CD4-positive, alpha-beta T cell treated with Interleukin-12 subunit alpha and Interleukin-12 subunit beta, for 1 hour (primary cell): ENCODE measurements around the gene MLXIP.
"Not testable (repeated sequence)": the region's sequence is repeated elsewhere in the genome, so short reads cannot be mapped to it uniquely, and the experiment has no call there.

Experiments
- DNase-seq: peaks from one replicate; pipeline ENCODE4 v3.0.0-alpha.2; 2020

The MLXIP gene

GRCh38 chr12:122097927-122098756, 19.6 kb downstream of the MLXIP start:
- no peak for DNase-seq

GRCh38 chr12:122099280-122099749, 20.8 kb downstream of the MLXIP start:
- no peak for DNase-seq

DNA sequence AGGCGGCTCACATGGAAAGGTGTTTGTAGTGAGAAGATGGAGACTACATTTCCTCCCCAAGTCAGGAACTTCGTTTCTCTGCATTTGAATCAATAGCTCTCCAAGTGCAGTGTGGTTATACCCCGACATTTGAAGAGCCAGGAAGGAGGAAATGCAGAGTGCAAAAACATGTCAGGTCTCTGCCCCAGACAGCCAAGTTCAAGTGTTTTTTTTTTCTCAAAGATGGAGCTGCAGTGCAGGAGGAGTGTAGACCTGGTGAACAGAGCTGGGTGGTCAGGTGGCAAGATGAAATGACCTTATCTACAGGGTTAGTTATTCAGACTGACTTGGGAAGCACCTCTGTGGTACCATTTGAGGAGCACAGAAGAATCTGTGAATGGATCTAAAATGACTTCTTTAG, 21.3 kb downstream of the MLXIP start:
- DNase-seq = peak; percentile 31

GRCh38 chr12:122100568-122100967, 22.0 kb downstream of the MLXIP start:
- no peak for DNase-seq

DNA sequence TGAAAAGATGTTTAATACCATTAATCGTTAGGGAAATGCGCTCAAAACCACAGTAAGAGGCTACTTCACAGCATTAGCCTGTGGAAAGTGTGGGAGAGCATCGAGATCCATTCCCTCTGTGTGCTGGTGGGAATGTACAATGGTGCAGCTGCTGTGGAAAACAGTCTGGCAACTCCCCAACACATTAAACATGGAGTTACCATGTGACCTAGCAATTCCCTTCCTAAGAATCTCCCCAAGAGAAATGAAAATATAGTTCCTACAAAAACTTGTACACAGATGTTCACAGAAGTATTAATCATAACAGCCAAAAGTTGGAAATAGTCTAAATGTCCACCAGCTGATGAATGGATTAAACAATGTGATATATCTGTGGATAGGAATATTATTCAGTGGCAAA, 23.8 kb downstream of the MLXIP start:
- no peak for DNase-seq

DNA sequence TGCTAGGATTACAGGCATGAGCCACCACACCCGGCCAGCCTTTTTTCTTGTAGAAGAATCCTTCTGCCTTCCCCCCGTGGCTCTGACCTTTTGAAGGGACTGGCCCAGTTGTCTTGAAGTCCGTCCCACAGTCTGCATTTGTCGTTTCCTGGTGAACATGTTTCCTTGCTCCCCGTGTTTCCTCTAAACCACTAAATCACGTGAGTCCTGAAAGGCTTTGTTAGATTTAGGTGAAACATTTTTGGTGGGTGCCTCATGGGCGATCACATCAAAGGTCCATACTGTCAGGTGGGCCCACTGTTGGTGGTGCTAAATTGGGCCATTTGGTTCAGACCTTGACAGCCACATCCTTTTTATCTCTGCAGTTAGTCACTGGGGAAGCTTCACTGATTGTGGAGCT, 26.3 kb downstream of the MLXIP start:
- DNase-seq = no peak

- DNase-seq = not testable (repeated sequence)
Observed at GRCh38 chr12:122105496-122105895, 26.9 kb downstream of the MLXIP start.

DNA sequence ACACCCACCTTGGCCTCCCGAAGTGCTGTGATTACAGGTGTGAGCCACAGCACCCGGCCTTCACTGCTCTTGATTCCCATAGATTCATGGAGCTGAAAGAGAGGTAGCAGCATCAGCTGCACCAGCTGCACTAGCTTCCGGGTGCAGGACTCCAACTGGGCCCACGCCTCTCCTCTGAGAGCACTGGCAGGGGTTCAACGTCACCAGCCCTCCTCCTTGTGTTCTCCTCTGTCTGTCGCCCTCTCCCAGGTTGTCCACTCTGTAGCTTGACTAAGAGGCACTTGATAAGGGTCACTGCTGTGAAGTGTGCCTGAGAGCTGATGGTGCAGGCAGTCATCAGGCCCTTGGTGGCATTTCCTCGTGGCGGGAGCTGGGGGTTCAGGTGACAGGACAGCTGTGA, 28.3 kb downstream of the MLXIP start:
- no peak for DNase-seq

DNA sequence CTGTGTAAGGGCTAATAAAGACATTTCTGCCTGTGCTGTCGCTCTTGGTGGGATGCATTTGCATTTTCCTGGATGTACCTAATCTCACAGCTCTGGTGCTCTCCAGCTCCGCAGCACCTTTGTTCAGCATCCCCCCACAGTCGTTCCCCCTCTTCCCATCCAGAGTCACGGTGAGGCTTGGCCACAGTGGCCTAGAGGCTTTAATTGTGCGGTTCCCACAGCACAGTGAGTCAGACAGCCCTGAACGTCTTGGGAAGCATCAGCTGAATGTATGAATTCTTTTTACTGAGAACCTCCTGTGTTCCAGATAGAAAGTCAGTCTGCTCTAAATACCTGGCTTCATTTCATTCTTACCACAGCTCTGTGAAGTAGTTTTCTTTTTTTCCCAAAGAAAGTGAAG, 28.7 kb downstream of the MLXIP start:
- no peak for DNase-seq

DNA sequence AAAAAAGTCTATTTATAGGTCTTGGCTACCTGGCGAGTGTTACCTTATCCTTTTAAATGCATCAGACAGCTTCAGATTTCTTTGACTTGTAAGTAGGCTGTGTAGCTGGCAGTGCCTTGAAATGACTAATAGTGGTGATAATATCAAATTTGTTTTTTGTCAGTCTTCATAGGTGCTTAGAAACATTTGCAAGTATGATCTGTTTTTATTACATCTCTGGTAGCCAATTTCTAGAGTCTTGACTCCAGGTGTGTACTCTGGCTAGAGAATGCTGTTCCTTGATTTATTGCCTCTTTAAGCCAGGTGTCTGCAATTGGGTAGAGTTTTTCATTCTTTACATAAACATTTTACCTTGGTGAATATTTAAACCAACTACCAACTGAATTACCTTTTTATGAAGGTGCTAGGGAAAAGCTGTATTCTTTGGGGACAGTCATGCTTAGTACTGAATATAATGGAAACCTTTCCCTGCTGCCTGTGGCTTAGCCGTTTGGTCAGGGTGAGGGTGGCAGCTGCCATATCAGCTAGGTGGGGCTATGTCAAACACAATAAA, 32.6 kb downstream of the MLXIP start:
- no peak for DNase-seq

DNA sequence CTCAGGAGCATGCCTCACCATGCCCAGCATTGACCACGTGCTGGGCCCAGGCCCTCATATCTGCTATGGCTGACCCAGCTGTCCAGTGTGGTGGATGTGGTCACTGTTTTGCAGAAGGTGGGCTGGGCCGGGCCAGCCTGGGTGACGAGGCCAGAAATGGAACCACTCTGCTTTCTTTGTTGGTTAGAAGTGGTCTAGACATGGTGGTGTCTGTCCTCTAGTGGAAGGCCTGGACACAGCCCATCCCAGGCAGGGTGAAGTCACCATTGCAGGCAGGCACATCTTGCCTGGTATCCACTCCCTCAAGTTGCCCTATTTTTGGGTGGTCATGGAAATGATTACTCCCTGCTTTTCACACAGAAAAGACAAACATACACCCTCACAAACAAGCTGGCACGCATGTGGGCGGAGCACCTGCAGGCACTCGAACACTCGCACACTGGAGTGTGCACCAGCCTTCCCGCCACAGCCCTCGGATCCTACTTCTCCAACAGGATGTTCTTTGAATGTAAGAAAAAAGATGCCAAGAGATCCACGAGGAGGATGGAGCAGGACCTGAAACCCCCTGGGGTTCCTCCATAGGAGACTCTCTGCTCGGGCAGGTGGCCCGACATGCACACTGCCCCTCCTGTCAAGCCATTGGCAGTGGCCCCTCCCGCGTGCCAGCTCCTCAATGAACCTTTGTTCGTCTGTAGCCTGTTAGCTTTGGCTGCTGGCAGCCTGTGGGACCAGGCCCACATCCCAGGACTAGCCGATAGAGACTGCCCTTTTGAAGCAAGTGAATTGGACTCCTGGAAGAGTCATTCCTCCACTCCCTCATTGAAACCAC, 38.4 kb downstream of the MLXIP start:
- no peak for DNase-seq

DNA sequence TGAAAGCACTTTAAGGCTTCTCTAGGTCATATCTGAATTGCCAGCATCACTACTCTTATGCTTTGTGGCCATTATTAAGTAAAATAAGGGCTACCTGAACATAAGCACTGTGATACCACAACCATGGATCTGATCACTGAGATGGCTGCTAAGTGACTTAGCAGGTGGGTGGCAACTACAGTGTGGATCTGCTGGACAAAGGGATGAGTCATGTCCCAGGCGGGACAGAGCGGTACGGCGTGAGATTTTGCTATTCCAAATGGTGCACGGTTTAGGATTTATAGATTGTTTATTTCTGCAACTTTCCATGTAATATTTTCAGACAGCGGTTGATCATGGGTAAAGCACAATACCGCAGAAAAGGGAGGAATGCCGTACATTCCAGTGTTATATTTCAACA, 39.4 kb downstream of the MLXIP start:
- no peak for DNase-seq

GRCh38 chr12:122121341-122121740, 42.8 kb downstream of the MLXIP start:
- DNase-seq = not testable (repeated sequence)

DNA sequence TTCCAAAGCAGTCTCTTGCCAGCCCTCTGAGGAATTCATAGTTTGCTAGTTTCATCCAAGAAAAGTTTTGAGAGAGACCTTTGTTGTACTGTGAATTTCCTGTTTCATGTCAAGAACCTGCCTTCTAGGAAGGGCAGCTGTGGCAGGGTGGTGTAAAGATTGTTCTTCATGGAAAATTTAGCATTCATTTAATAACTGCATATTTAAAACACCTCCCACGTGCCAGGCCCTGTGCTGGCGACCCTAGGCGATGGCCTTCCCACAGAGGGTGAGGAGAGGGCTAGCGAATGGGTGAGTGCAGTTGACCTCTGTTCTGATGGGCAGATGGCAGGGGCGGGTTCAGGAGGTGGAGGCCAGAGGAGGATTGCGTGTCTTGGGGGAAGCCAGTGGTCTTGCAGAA, 43.2 kb downstream of the MLXIP start:
- DNase-seq = no peak

DNA sequence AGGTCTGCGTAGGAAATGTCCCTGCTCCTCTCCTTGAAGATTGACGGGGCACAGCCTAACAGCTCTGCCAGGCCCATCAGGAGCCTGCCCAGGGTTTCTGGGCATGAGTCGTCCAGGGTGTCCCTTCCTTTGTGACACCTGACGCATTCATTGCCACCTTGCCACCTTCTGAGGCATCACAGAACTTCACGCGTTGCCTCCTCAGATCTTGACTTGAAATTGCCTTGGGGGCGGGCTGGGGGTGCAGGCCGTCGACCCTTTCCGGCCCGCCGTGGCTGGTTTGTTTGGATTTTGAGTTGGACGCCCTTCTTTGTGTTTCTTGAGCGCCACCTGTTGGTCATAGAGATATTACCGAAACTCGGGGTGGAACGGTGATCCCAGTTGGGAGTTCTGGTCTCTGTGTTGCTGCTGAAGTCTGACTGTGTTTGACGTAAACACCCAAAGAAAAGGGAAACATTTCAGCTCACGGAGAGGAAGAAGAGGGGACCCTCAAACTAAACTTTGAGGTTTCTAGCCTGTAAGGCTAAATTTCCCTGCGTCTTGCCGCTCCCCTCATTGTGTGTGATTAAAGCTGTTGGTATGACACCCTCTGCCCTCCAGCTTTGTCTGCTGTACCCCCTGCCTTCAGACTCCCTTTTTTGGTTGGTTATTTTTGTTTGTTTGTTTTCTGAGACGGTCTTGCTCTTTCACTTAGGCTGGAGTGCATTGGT, 44.6 kb downstream of the MLXIP start:
- DNase-seq = peak; percentile 76

DNA sequence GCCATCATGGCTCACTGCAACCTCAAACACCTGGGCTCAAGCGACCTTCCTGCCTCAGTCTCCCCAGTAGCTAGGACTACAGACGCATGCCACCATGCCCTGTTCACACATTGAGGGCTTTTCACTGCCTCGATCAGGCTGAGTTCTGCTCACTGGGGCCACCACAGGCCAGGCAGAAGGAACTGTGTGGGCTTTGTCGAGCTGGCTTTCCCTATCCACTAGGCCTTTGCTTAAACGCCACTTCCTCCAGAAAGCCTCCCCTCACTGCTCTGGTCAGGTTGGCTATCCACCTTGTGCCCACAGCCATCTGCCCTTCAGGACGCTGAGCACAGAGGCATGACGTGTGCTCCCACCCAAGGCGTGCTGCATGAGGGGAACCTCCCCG, 45.2 kb downstream of the MLXIP start:
- no peak for DNase-seq

DNA sequence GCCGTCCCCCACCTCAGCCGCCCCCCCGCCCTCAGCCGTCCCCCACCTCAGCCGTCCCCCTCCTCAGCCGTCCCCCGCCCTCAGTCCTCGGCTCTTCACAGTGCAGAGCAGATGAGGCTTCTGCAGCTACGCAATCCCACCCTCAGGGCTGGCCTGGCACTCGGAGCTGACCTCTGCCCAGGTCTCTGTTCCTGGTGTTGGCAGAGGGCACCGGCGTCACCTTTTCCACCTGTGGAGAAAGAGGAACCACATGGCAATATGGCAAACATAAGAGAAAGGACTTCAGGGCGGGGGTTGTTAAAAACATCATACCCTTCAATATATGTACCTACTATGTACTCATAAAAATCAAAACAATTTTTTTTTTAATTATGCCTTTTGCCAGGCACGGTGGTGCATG, 45.8 kb downstream of the MLXIP start:
- DNase-seq = no peak

- DNase-seq = no peak
Observed at GRCh38 chr12:122125452-122126341, 47.1 kb downstream of the MLXIP start.

DNA sequence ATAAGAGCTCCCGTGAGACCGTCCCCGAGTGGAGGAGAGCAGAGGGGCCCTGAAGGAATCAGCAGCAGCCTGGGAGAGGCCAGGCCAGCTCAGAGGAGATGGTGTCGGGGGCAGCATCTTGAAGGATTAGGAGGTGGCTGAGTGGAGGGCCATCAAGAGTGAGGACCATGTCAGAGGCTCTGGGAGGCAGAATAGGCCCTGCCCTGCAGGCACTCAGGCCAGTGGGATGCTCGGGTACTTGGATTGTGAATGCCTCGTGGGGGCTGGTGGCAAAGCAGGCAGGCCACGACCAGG, 47.7 kb downstream of the MLXIP start:
- DNase-seq = no peak

DNA sequence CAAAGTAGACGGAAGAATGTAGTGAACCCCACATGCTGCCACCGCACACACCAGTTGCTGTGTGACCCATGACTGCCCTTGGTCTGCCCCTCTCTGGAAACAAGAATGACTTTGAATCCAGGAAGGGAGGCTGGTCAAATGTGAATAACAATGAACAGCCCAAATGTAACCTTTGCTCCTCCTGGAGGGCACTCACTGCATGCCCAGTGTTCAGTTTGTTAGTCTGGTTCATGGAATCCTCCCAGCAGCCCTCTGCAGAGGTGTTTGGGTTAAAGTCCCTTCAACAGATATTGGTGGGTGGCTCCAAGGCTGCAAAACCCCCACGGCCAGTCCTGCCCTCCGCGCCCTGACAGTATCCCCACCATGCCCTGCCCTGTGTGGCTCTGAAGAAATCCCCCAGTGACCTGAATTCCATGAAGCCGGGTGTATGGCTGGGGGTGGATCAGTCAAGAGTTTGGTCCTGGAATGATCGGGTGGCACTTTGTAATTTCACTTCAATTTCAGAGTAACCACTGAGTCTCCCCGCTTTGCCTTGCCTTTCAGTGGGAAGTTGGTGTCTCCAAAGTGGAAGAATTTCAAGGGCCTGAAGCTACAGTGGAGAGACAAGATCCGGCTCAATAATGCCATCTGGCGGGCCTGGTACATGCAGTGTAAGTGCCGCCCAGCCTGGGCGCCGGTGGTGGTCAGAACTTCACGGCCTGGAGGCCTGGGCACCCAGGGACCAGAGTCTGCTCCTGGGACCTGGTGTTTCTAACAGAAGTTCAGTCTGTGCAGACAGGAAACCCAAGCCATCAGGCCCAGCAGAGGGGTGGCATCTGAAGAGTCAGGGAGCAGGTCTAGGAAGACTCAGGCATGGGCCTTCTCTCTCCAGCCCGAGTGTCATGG, 48.4 kb downstream of the MLXIP start:
- DNase-seq = no peak

GRCh38 chr12:122127839-122128238, 49.3 kb downstream of the MLXIP start:
- no peak for DNase-seq
